Kidney (tissue), 14 donors: ENCODE data around the gene CDK7. TPM values are rescaled to one million over a fixed set of nuclear protein-coding genes. Genes with fewer than 3 reads are reported as not detected.
"Not testable (repeated sequence)": the region's sequence is repeated elsewhere in the genome, so short reads cannot be mapped to it uniquely, and the experiment has no call there.

Experiments used
- DNase-seq, 5 donors: peaks; one replicate each; pipeline ENCODE4 v3.0.0-alpha.2; 2013 to 2020
- FAIRE-seq: peaks from 2 replicates; lab custom pipeline; 2012; peaks lifted over from hg19 to GRCh38; lab: Jason Lieb, UNC
- H3K27ac ChIP-seq, 2 donors: one replicate each; pipeline ENCODE4 v1.7.0; 2013; ENCODE audit warnings: low read depth in 2 of 2, low read length in 2 of 2, inconsistent platforms in 1 of 2
- H3K27me3 ChIP-seq: one replicate; pipeline ENCODE4 v1.7.1; 2013; ENCODE audit warnings: low read length, inconsistent platforms; ENCODE audit not compliant: control insufficient read depth, insufficient read depth
- H3K36me3 ChIP-seq, 3 donors: one replicate each; pipeline versions ENCODE4 v1.7.0 to v1.7.1; 2013; ENCODE audit warnings: low read length in 3 of 3, control low read depth in 1 of 3, inconsistent platforms in 1 of 3; ENCODE audit not compliant: insufficient read depth in 3 of 3, control insufficient read depth in 2 of 3
- H3K4me1 ChIP-seq, 3 donors: one replicate each; pipeline versions ENCODE4 v1.7.0 to v1.7.1; 2013; ENCODE audit warnings: low read length in 3 of 3, inconsistent platforms in 1 of 3, low read depth in 1 of 3; ENCODE audit not compliant: control insufficient read depth in 2 of 3, insufficient read depth in 2 of 3
- H3K4me3 ChIP-seq, 3 donors: one replicate each; pipeline versions ENCODE4 v1.7.0 to v1.8.1; 2013; ENCODE audit warnings: low read length in 3 of 3, control low read depth in 1 of 3, inconsistent platforms in 1 of 3
- H3K9ac ChIP-seq, 3 donors: one replicate each; pipeline versions ENCODE4 v1.7.0 to v1.7.1; 2013; ENCODE audit warnings: low read length in 3 of 3, control low read depth in 1 of 3, inconsistent platforms in 1 of 3
- H3K9me3 ChIP-seq, 3 donors: one replicate each; pipeline versions ENCODE4 v1.7.0 to v1.7.1; 2013; ENCODE audit warnings: low read length in 3 of 3, control low read depth in 1 of 3, inconsistent platforms in 1 of 3; ENCODE audit not compliant: control insufficient read depth in 2 of 3, insufficient read depth in 1 of 3
- intact Hi-C: fragments of 100-400 bp; cut with DNase I; formaldehyde crosslinking; loops from one replicate; pipeline ENCODE4 v1.11.1; 2022
- polyA plus RNA-seq: library from polyadenylated mRNA; stranded (reverse); fragments of 350-450 nt; fragmentation: Illumina TruSeq; extraction: RNeasy Lipid Tissue Mini Kit (QIAGEN cat#74804); gene quantifications from one replicate; pipeline ENCODE4 v1.2.3, GENCODE V29; 2014; ENCODE audit warnings: low read depth, low replicate concordance; ENCODE audit not compliant: insufficient read depth
- total RNA-seq: library from RNA; stranded (reverse); fragmentation: NEBNext Ultra II Directional; extraction: Animal tissue kit (Norgen Biotek cat#: 25700); gene quantifications from one replicate; pipeline ENCODE4 v1.2.1, GENCODE V29; 2021
- TF ChIP-seq, protein P1 (sequence below): IDR thresholded peaks from 3 replicates; pipeline ENCODE4 v1.5.1; 2012; ENCODE audit warnings: mild to moderate bottlenecking, moderate library complexity, borderline replicate concordance; ENCODE audit not compliant: insufficient read depth; ENCODE audit errors: extremely low read depth
- donor health status: control.
- donor health status: control.
- donor health status: control.
- donor health status: control.
- donor health status: control.
- donor health status: DM: yes; HTN: yes; CAD: no.
- donor health status: Normal renal cell carcinoma (clear cell type).

Gene CDK7
- total and polyA plus RNA-seq, 2 donors from 2014 or later = 22.7 to 29.4 TPM

DNA sequence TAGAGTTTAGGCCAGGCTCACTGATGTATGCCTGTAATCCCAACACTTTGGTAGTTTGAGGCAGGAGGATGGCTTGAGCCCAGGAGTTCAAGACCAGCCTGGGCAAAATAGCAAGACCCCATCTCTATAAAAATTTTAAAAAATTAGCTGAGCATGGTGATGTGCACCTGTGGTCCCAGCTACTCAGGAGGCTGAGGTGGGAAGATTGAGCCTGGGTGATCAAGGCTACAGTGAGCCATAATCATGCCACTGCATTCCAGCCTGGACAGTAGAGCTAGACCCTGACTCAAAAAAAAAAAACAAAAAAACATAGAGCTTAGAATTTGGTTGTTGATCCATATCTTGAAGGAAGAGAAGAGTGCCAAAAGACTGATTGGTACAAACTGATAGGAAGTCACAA, 14.7 kb upstream of the CDK7 start:
- intact Hi-C loops = no loop called here
- Histone ChIP-seq H3K36me3 (no peaks in the 10 kb centered on the region), H3K4me3 (no peak overlapping the region), H3K27me3 (no peaks in the 10 kb centered on the region), H3K9ac (no peak overlapping the region), H3K9me3 (no peaks in the 10 kb centered on the region), H3K27ac (no peak overlapping the region), H3K4me1 (peaks cover 0 to 7% (median 0%) of the 10 kb centered on the region in 3 donors)
- TF ChIP-seq, protein P1, sequence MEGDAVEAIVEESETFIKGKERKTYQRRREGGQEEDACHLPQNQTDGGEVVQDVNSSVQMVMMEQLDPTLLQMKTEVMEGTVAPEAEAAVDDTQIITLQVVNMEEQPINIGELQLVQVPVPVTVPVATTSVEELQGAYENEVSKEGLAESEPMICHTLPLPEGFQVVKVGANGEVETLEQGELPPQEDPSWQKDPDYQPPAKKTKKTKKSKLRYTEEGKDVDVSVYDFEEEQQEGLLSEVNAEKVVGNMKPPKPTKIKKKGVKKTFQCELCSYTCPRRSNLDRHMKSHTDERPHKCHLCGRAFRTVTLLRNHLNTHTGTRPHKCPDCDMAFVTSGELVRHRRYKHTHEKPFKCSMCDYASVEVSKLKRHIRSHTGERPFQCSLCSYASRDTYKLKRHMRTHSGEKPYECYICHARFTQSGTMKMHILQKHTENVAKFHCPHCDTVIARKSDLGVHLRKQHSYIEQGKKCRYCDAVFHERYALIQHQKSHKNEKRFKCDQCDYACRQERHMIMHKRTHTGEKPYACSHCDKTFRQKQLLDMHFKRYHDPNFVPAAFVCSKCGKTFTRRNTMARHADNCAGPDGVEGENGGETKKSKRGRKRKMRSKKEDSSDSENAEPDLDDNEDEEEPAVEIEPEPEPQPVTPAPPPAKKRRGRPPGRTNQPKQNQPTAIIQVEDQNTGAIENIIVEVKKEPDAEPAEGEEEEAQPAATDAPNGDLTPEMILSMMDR = no peak
- DNase-seq (no peak), FAIRE-seq (no peak)

DNA sequence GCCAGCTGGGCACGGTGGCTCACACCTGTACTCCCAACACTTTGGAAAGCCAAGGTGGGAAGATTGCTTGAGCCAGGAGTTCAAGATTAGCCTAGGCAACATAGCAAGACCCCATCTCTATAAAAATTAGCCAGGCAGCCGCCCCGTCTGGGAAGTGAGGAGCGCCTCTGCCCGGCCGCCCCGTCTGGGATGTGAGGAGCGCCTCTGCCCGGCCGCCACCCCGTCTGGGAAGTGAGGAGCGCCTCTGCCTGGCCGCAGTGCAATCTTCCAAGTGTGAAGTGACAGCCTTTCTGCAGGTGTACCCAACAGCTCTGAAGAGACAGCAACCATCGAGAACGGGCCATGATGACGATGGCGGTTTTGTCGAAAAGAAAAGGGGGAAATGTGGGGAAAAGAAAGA, 14.3 kb upstream of the CDK7 start:
- FAIRE-seq, H3K4me1 ChIP-seq, H3K36me3 ChIP-seq, H3K27me3 ChIP-seq, H3K9me3 ChIP-seq, DNase-seq, intact Hi-C loops, H3K27ac ChIP-seq, H3K4me3 ChIP-seq, H3K9ac ChIP-seq: not testable (repeated sequence)

DNA sequence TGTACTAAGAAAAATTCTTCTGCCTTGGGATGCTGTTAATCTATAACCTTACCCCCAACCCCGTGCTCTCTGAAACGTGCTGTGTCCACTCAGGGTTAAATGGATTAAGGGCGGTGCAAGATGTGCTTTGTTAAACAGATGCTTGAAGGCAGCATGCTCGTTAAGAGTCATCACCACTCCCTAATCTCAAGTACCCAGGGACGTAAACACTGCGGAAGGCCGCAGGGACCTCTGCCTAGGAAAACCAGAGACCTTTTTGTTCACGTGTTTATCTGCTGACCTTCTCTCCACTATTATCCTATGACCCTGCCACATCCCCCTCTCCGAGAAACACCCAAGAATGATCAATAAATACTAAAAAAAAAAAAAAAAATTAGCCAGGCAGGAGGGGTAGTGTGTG, 13.9 kb upstream of the CDK7 start:
- DNase-seq, H3K9ac ChIP-seq, H3K27ac ChIP-seq, FAIRE-seq, intact Hi-C loops, H3K4me3 ChIP-seq, H3K9me3 ChIP-seq, H3K4me1 ChIP-seq, H3K27me3 ChIP-seq, H3K36me3 ChIP-seq: not testable (repeated sequence)

DNA sequence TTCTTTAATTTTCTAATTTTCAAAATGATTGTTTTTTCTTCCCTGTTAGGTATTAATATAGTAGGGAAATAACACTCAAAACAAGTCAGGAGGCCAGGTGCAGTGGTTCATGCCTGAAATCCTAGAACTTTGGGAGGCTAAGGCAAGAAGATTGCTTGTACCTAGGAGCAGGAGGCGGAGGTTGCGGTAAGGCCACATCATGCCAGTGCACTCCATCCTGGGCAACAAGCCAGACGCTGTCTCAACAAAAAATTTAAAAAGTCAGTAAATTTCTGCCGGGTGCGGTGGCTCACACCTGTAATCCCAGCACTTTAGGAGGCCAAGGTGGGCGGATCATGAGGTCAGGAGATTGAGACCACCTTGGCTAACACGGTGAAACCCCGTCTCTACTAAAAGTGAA, 10.2 kb upstream of the CDK7 start:
- Histone ChIP-seq H3K36me3 (peaks cover 0 to 14% (median 2%) of the 10 kb centered on the region in 3 donors), H3K27ac (no peak overlapping the region), H3K9me3 (no peaks in the 10 kb centered on the region), H3K4me3 (no peak overlapping the region), H3K27me3 (no peaks in the 10 kb centered on the region), H3K4me1 (peaks cover 0 to under 1% (median 0%) of the 10 kb centered on the region in 3 donors), H3K9ac (no peak overlapping the region)
- FAIRE-seq = no peak
- intact Hi-C loops = no loop called here
- DNase-seq = no peak
- TF ChIP-seq, protein P1 = no peak
